AG04450 (cell line): ENCODE results near the gene SLC12A7. TPM values are rescaled to one million over a fixed set of nuclear protein-coding genes. Genes with fewer than 3 reads are reported as not detected.

ENCODE experiments used
- CTCF ChIA-PET: fragments of 300-600, 350-600 bp; formaldehyde crosslinking; extraction: SDS; loops from one replicate; lab custom pipeline; 2022; ENCODE audit warnings: antibody characterized with exemption, inconsistent platforms; lab: Charles Lee
- POLR2A ChIA-PET: fragments of 350-600 bp; formaldehyde crosslinking; extraction: SDS; loops from one replicate; lab custom pipeline; 2021; ENCODE audit warnings: antibody characterized with exemption, inconsistent platforms; lab: Yijun Ruan, JAX
- DNase-seq: peaks from one replicate; pipeline ENCODE4 v3.0.0-alpha.2; 2011; ENCODE audit warnings: low read depth, low spot score
- H3K27ac ChIP-seq: one replicate; pipeline ENCODE4 v1.5.1; 2012; ENCODE audit warnings: low read depth, low read length, control low read depth
- H3K27me3 ChIP-seq: one replicate; pipeline ENCODE4 v1.6.0; 2012; ENCODE audit warnings: low read length; ENCODE audit not compliant: control insufficient read depth, insufficient read depth
- H3K4me3 ChIP-seq: 2 replicates; pipeline ENCODE4 v1.5.1; 2011; ENCODE audit warnings: mild to moderate bottlenecking, low read depth, low read length, control low read depth
- H3K9me3 ChIP-seq: 2 replicates; pipeline ENCODE4 v1.5.1; 2012; ENCODE audit warnings: low read length; ENCODE audit not compliant: control insufficient read depth, insufficient read depth
- polyA plus RNA-seq: library from polyadenylated mRNA; depleted of rRNA; stranded (reverse); fragments of >200 nt; gene quantifications from 2 replicates; pipeline ENCODE4 v1.2.3, GENCODE V29; 2011
- TF ChIP-seq, protein P1 (sequence below): IDR thresholded peaks from 2 replicates; pipeline ENCODE4 v1.5.1; 2011; ENCODE audit warnings: low read depth, low read length, control low read depth, inconsistent platforms

The SLC12A7 gene
- polyA plus RNA-seq, 1 experiment, result 0.56 TPM

GRCh38 chr5:1040571-1040970 lies 71.3 kb downstream of the SLC12A7 start:
- DNase-seq, result no peak
- Histone ChIP-seq H3K4me3 (no peak overlapping the region), H3K27me3 (no peaks in the 10 kb centered on the region), H3K9me3 (peaks cover 84% of the 10 kb centered on the region), H3K27ac (no peak overlapping the region)
- TF ChIP-seq, protein P1, sequence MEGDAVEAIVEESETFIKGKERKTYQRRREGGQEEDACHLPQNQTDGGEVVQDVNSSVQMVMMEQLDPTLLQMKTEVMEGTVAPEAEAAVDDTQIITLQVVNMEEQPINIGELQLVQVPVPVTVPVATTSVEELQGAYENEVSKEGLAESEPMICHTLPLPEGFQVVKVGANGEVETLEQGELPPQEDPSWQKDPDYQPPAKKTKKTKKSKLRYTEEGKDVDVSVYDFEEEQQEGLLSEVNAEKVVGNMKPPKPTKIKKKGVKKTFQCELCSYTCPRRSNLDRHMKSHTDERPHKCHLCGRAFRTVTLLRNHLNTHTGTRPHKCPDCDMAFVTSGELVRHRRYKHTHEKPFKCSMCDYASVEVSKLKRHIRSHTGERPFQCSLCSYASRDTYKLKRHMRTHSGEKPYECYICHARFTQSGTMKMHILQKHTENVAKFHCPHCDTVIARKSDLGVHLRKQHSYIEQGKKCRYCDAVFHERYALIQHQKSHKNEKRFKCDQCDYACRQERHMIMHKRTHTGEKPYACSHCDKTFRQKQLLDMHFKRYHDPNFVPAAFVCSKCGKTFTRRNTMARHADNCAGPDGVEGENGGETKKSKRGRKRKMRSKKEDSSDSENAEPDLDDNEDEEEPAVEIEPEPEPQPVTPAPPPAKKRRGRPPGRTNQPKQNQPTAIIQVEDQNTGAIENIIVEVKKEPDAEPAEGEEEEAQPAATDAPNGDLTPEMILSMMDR, result no peak
- POLR2A ChIA-PET, result no interaction called here
- CTCF ChIA-PET, result no interaction called here

- no peak for DNase-seq
- TF ChIP-seq, protein P1, result no peak
- CTCF ChIA-PET, result no interaction called here
- POLR2A ChIA-PET, result no interaction called here
- H3K4me3 ChIP-seq, result no peak overlapping the region
- peaks cover 85% of the 10 kb centered on the region for H3K9me3 ChIP-seq
- H3K27ac ChIP-seq, result no peak overlapping the region
- H3K27me3 ChIP-seq, result no peaks in the 10 kb centered on the region
These were observed 72.1 kb downstream of the SLC12A7 start for GRCh38 chr5:1039706-1040260.

GRCh38 chr5:1039210-1039548 lies 72.7 kb downstream of the SLC12A7 start:
- H3K27me3 ChIP-seq, result no peaks in the 10 kb centered on the region
- CTCF ChIA-PET, result no interaction called here
- no peak overlapping the region for H3K27ac ChIP-seq
- TF ChIP-seq, protein P1, result no peak
- peaks cover 86% of the 10 kb centered on the region for H3K9me3 ChIP-seq
- POLR2A ChIA-PET, result no interaction called here
- DNase-seq, result no peak
- H3K4me3 ChIP-seq, result no peak overlapping the region

DNA sequence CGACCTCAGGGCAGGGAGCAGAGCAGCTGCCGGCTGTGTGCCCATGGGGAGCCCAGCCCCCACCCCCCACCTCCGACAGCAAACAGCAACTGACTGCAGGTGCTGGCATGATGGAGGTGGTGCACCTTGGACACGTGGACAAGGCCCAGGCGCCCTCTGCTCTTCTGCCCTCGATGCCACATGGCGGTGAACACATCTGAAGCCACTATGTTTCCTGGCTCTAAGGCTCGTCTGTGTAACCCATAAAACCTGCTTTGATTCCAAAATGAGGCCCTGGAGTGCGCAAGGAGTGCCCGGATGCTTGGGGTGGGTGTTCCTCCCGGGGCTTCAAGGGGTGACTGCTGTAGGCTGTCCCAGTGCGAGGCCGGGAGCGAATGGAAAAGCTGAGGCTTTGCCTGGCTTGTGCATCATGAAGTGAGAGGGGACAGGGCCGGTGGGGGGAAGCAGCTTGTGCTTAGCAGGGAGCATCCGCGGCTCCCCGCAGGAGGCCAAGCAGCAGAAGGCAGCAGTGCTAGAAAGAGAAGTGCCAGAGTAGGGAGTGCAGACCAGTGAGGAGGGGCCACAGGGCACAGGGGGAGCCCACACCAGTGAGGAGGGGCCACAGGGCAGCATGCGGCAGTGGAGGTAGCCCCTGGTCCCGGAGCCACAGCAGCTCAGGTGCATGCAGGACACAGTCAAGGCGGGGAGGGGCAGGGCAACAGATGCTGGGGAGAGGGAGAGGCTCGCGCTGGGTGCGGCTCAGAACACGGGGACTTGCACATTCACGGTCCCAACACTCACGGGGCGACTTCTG lies 73.2 kb downstream of the SLC12A7 start:
- ChIA-PET CTCF (no interaction called here), POLR2A (no interaction called here)
- Histone ChIP-seq H3K27ac (no peak overlapping the region), H3K27me3 (no peaks in the 10 kb centered on the region), H3K9me3 (peaks cover 91% of the 10 kb centered on the region), H3K4me3 (no peak overlapping the region)
- TF ChIP-seq, protein P1, result no peak
- DNase-seq, result no peak

- TF ChIP-seq, protein P1, result no peak
- peaks cover 92% of the 10 kb centered on the region for H3K9me3 ChIP-seq
- H3K4me3 ChIP-seq, result no peak overlapping the region
- DNase-seq, result no peak
- no peak overlapping the region for H3K27ac ChIP-seq
- CTCF ChIA-PET, result no interaction called here
- POLR2A ChIA-PET, result no interaction called here
- H3K27me3 ChIP-seq, result no peaks in the 10 kb centered on the region
These were observed 74.0 kb downstream of the SLC12A7 start for GRCh38 chr5:1037671-1038416.
